Measurements from ENCODE around the gene UBE2E3. TPM values are rescaled to one million over a fixed set of nuclear protein-coding genes. Genes with fewer than 3 reads are reported as not detected.

The UBE2E3 gene
- total RNA-seq, 4 donors from 2014 or later: 84.0 to 120 (median 86.4) TPM

GRCh38 chr2:181054843-181055242 is 74.4 kb downstream of the UBE2E3 start:
- DNase-seq (no peak), ATAC-seq (no peak)
- peaks cover 12 to 23% of the 10 kb centered on the region in 2 donors for H3K4me1 ChIP-seq
- in situ Hi-C loops (cut with MboI; ENCODE audit: low sequenced_read_pairs in 4 of 4) (loop anchor here (10.0 to 25.0 kb wide), 4 partner anchors 918 to 943 kb away; no protein-coding TSS in a partner anchor), intact Hi-C loops (cut with DNase I; ENCODE audit: low total_unique reads) (loop anchor here (5.0 kb wide), 2 partner anchors 78 to 928 kb away; no protein-coding TSS in a partner anchor)
- no peak overlapping the region for H3K27ac ChIP-seq
- H3K36me3 ChIP-seq: no peaks in the 10 kb centered on the region
- H3K27me3 ChIP-seq: no peaks in the 10 kb centered on the region
- TF ChIP-seq, protein P1, sequence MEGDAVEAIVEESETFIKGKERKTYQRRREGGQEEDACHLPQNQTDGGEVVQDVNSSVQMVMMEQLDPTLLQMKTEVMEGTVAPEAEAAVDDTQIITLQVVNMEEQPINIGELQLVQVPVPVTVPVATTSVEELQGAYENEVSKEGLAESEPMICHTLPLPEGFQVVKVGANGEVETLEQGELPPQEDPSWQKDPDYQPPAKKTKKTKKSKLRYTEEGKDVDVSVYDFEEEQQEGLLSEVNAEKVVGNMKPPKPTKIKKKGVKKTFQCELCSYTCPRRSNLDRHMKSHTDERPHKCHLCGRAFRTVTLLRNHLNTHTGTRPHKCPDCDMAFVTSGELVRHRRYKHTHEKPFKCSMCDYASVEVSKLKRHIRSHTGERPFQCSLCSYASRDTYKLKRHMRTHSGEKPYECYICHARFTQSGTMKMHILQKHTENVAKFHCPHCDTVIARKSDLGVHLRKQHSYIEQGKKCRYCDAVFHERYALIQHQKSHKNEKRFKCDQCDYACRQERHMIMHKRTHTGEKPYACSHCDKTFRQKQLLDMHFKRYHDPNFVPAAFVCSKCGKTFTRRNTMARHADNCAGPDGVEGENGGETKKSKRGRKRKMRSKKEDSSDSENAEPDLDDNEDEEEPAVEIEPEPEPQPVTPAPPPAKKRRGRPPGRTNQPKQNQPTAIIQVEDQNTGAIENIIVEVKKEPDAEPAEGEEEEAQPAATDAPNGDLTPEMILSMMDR (IDR thresholded peaks at IDR 0.05 in 4 of 5, conservative IDR thresholded peaks at IDR 0.05 in 1 of 5): no peak
- TF ChIP-seq POLR2A (IDR thresholded peaks at IDR 0.05): no peak
- no peaks in the 10 kb centered on the region for H3K9me3 ChIP-seq
- H3K4me3 ChIP-seq: no peak overlapping the region

GRCh38 chr2:181058378-181059269 is 78.2 kb downstream of the UBE2E3 start:
- Histone ChIP-seq H3K27ac (no peak overlapping the region), H3K36me3 (no peaks in the 10 kb centered on the region), H3K4me3 (no peak overlapping the region), H3K9me3 (no peaks in the 10 kb centered on the region), H3K27me3 (no peaks in the 10 kb centered on the region), H3K4me1 (peaks cover 0 to 7% of the 10 kb centered on the region in 2 donors)
- peak in 1 of 2 donors; percentile 11 for DNase-seq
- in situ Hi-C loops (cut with MboI; ENCODE audit: low sequenced_read_pairs in 4 of 4): loop anchor here (10.0 to 25.0 kb wide), 4 partner anchors 921 to 946 kb away; no protein-coding TSS in a partner anchor
- intact Hi-C loops (cut with DNase I; ENCODE audit: low total_unique reads): loop anchor here (2.0 to 5.0 kb wide), 3 partner anchors 81 to 931 kb away; no protein-coding TSS in a partner anchor
- TF ChIP-seq, protein P1 (IDR thresholded peaks at IDR 0.05 in 4 of 5, conservative IDR thresholded peaks at IDR 0.05 in 1 of 5): peak; percentile 37 to 76 (median 69)
- no peak for TF ChIP-seq POLR2A (IDR thresholded peaks at IDR 0.05)
- ATAC-seq: no peak

DNA sequence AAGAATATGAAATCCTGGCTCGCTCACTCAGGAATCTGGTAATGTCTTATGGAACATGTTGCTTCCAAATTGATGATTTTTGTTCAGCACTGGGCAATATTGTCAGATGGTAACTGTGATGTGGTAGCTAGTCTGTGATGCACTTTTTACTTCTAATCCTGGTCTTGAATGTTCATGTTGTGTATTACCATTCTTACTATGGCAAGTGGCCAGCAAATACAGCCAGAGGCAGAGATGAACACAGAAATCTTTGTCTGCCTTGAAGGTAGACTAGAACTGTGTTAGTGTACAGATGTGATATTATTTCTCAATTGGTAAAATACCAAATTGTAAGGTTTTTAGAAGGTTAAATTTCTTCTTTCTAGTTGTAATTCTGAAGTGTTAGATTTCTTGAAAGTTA is 83.3 kb downstream of the UBE2E3 start:
- Histone ChIP-seq H3K4me1 (peaks cover 5 to 6% of the 10 kb centered on the region in 2 donors), H3K36me3 (no peaks in the 10 kb centered on the region), H3K27me3 (no peaks in the 10 kb centered on the region), H3K9me3 (no peaks in the 10 kb centered on the region), H3K27ac (no peak overlapping the region), H3K4me3 (no peak overlapping the region)
- in situ Hi-C loops (cut with MboI; ENCODE audit: low sequenced_read_pairs in 4 of 4): loop anchor here in 2 of 4 donors (25.0 kb wide), 2 partner anchors 926 to 951 kb away; no protein-coding TSS in a partner anchor
- intact Hi-C loops (cut with DNase I; ENCODE audit: low total_unique reads): no loop called here
- DNase-seq: no peak
- no peak for ATAC-seq
- TF ChIP-seq, protein P1 (IDR thresholded peaks at IDR 0.05 in 4 of 5, conservative IDR thresholded peaks at IDR 0.05 in 1 of 5): no peak
- no peak for TF ChIP-seq POLR2A (IDR thresholded peaks at IDR 0.05)

GRCh38 chr2:181065458-181065857 is 85.1 kb downstream of the UBE2E3 start:
- intact Hi-C loops (cut with DNase I; ENCODE audit: low total_unique reads): no loop called here
- no peaks in the 10 kb centered on the region for H3K36me3 ChIP-seq
- in situ Hi-C loops (cut with MboI; ENCODE audit: low sequenced_read_pairs in 4 of 4): loop anchor here in 2 of 4 donors (25.0 kb wide), 2 partner anchors 928 to 953 kb away; no protein-coding TSS in a partner anchor
- no peak overlapping the region for H3K4me3 ChIP-seq
- no peak for TF ChIP-seq POLR2A (IDR thresholded peaks at IDR 0.05)
- TF ChIP-seq, protein P1 (IDR thresholded peaks at IDR 0.05 in 4 of 5, conservative IDR thresholded peaks at IDR 0.05 in 1 of 5): no peak
- ATAC-seq (no peak), DNase-seq (no peak)
- H3K4me1 ChIP-seq: peaks cover 11 to 14% of the 10 kb centered on the region in 2 donors
- no peak overlapping the region for H3K27ac ChIP-seq
- no peaks in the 10 kb centered on the region for H3K9me3 ChIP-seq
- H3K27me3 ChIP-seq: no peaks in the 10 kb centered on the region

Measured in gastrocnemius medialis (tissue), 4 donors.